ENCODE measurements around the gene CLIC4. TPM values are rescaled to one million over a fixed set of nuclear protein-coding genes. Genes with fewer than 3 reads are reported as not detected.
"Not testable (repeated sequence)": the region's sequence is repeated elsewhere in the genome, so short reads cannot be mapped to it uniquely, and the experiment has no call there.

Gene CLIC4
- total and polyA plus RNA-seq, 2 donors, result 284 to 505 TPM

DNA sequence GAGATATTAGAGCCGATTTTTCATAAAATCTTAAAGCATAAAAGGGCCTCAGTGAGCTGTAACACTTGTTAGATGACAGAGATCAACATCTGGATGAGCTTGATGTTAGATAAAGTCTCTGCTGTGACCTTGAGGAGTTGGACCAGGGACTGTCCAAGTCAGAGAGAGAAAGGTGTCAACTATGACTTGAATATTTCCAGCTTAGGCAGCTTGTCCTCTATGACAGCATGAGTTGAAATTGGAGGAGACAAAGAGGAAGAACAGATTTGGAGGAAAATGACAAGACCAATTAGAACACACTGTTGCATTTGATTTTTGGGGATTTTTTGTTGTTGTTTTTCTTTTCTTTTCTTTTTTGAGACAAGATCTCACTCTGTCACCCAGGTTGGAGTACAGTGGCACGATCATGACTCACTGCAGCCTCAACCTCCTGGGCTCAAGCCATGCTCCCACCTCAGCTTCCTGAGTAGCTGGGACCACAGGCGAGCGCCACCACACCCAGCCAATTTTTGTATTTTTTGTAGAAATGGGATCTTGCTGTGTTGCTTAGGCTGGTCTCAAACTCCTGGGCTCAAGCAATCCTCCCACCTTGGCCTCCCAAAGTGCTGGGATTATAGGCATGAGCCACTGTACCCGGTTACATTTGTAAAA, 35.3 kb upstream of the CLIC4 start:
- Histone ChIP-seq H3K36me3 (ENCODE audit: insufficient read depth) (no peaks in the 10 kb centered on the region), H3K4me3 (ENCODE audit: low read depth, low read length) (no peak overlapping the region), H3K27ac (ENCODE audit: low read depth) (no peak overlapping the region), H3K4me1 (ENCODE audit: insufficient read depth) (no peaks in the 10 kb centered on the region)
- 80% methylated on average over 5 of the region's 5 CpGs for WGBS
- DNase-seq (ENCODE audit: extremely low spot score), result no peak

GRCh38 chr1:24711329-24711728, 33.9 kb upstream of the CLIC4 start:
- DNase-seq (ENCODE audit: extremely low spot score), result no peak
- 98% methylated on average over 4 of the region's 4 CpGs for WGBS
- H3K4me1 ChIP-seq (ENCODE audit: insufficient read depth), result no peaks in the 10 kb centered on the region
- no peaks in the 10 kb centered on the region for H3K36me3 ChIP-seq (ENCODE audit: insufficient read depth)
- no peak overlapping the region for H3K27ac ChIP-seq (ENCODE audit: low read depth)
- H3K4me3 ChIP-seq (ENCODE audit: low read depth, low read length), result no peak overlapping the region

DNA sequence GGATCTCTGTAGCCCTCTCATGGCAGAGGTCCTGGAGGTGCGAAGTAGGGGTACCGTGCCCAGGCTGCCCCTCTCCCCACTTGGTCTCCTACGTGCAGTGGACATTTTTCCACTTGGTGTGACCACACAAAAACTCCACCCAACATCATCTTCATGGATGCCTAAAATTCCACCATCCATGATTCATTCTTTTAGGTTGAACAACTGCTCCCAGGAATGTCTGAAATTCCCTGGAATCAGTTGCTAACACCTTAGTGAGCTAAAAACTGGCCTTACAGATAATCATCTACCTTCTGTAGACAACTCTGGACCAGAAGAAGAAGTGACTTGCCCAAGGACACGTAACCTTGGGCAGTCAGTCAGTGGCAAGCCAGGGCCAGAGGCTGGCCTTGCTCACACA, 32.1 kb upstream of the CLIC4 start:
- DNase-seq (ENCODE audit: extremely low spot score), result no peak
- Histone ChIP-seq H3K4me3 (ENCODE audit: low read depth, low read length) (no peak overlapping the region), H3K36me3 (ENCODE audit: insufficient read depth) (no peaks in the 10 kb centered on the region), H3K27ac (ENCODE audit: low read depth) (no peak overlapping the region), H3K4me1 (ENCODE audit: insufficient read depth) (no peaks in the 10 kb centered on the region)
- 90% methylated on average over 4 of the region's 4 CpGs for WGBS

- Histone ChIP-seq H3K36me3 (ENCODE audit: insufficient read depth) (no peaks in the 10 kb centered on the region), H3K4me3 (ENCODE audit: low read depth, low read length) (no peak overlapping the region), H3K4me1 (ENCODE audit: insufficient read depth) (no peaks in the 10 kb centered on the region), H3K27ac (ENCODE audit: low read depth) (no peak overlapping the region)
- DNase-seq (ENCODE audit: extremely low spot score), result no peak
- WGBS, result 82% methylated on average over 5 of the region's 5 CpGs
Observed at GRCh38 chr1:24713736-24714135, 31.5 kb upstream of the CLIC4 start.

DNA sequence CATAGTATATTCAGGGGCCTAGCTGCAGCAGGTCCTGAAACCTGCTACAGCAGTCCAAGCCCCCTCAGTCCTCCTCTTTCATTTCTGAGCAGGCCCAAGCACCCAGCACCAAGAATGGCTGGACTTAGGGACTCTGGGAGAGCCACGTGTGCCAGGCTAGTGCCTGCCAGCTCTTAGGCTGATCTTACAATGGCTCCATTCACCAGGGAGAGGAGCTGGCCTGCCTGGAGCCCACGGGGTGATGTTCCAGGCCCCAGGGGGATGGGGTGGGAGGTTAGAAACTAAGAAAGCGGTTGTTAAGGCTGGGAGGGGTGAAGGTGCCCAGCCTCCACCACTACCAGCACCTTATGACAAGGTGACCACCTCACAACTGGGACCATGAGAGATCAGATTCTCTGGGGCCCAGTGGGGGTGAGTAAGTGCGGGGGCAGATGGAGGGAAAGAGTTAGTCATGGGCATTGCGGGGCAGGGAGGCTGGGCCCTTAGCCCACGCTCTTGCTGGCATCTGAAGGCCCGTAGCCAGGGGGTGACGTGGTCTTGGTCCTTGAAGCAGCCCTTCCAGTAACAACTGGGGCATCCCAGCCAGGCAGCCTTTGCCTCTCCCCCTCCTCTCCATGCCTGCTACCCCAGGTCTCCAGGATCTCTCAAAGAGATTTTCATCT, 30.3 kb upstream of the CLIC4 start:
- Histone ChIP-seq H3K4me1 (ENCODE audit: insufficient read depth) (no peaks in the 10 kb centered on the region), H3K4me3 (ENCODE audit: low read depth, low read length) (no peak overlapping the region), H3K27ac (ENCODE audit: low read depth) (no peak overlapping the region), H3K36me3 (ENCODE audit: insufficient read depth) (no peaks in the 10 kb centered on the region)
- 88% methylated on average over 8 of the region's 8 CpGs for WGBS
- no peak for DNase-seq (ENCODE audit: extremely low spot score)

GRCh38 chr1:24715658-24716057, 29.6 kb upstream of the CLIC4 start:
- H3K36me3 ChIP-seq (ENCODE audit: insufficient read depth), result no peaks in the 10 kb centered on the region
- DNase-seq (ENCODE audit: extremely low spot score), result no peak
- no peak overlapping the region for H3K27ac ChIP-seq (ENCODE audit: low read depth)
- H3K4me1 ChIP-seq (ENCODE audit: insufficient read depth), result no peaks in the 10 kb centered on the region
- 98% methylated on average over 7 of the region's 7 CpGs for WGBS
- no peak overlapping the region for H3K4me3 ChIP-seq (ENCODE audit: low read depth, low read length)

DNA sequence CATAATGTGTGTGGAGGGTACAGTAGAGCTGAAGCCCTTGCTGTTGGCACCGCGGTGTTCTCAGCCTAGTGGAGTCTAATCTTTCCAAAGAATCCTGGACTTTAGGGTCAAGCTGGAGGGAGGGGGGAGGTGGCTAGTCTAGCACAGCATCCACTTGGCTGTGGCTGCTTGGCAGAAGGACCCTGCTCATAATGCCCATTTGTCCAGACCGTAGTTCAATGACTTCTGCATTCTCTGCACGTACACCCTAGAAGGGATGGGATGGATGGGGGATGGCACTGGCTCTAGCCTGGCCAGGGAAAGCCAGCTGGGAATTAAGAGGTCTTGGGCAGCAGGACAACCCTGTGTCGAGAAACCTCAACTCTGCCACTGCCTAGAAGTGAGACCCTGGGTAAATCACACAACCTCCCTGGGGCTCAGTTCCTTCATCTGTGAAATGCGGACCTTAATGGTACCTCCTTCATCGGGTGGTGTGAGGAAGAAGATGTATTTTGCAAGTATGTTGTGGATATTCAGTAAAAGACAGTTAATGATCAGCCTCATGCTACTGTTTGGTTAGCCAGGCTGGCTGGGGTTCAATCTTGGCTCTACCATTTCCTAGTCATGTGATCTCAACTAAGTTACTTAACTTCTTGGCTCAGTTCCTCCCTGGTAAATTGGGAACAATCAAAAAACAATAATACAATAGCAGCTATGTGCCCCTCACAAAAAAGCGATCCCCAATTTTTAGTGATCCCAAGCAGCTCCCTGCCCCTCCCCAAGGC, 27.2 kb upstream of the CLIC4 start:
- Histone ChIP-seq H3K36me3 (ENCODE audit: insufficient read depth) (no peaks in the 10 kb centered on the region), H3K27ac (ENCODE audit: low read depth) (no peak overlapping the region), H3K4me1 (ENCODE audit: insufficient read depth) (no peaks in the 10 kb centered on the region), H3K4me3 (ENCODE audit: low read depth, low read length) (no peak overlapping the region)
- no peak for DNase-seq (ENCODE audit: extremely low spot score)
- WGBS, result 93% methylated on average over 8 of the region's 8 CpGs

- DNase-seq (ENCODE audit: extremely low spot score), result no peak
- no peaks in the 10 kb centered on the region for H3K36me3 ChIP-seq (ENCODE audit: insufficient read depth)
- no peak overlapping the region for H3K4me3 ChIP-seq (ENCODE audit: low read depth, low read length)
- H3K4me1 ChIP-seq (ENCODE audit: insufficient read depth), result no peaks in the 10 kb centered on the region
- WGBS, result 54% methylated on average over 12 of the region's 12 CpGs
- H3K27ac ChIP-seq (ENCODE audit: low read depth), result no peak overlapping the region
Observed at GRCh38 chr1:24720152-24720551, 25.1 kb upstream of the CLIC4 start.

- WGBS, result 90% methylated on average over 30 of the region's 31 CpGs
- H3K36me3 ChIP-seq (ENCODE audit: insufficient read depth), result no peaks in the 10 kb centered on the region
- no peaks in the 10 kb centered on the region for H3K4me1 ChIP-seq (ENCODE audit: insufficient read depth)
- no peak overlapping the region for H3K27ac ChIP-seq (ENCODE audit: low read depth)
- H3K4me3 ChIP-seq (ENCODE audit: low read depth, low read length), result no peak overlapping the region
- no peak for DNase-seq (ENCODE audit: extremely low spot score)
Observed at GRCh38 chr1:24721533-24721932, 23.7 kb upstream of the CLIC4 start.

GRCh38 chr1:24722073-24723035, 22.9 kb upstream of the CLIC4 start:
- not testable (repeated sequence) for H3K4me1 ChIP-seq (ENCODE audit: insufficient read depth); DNase-seq (ENCODE audit: extremely low spot score); H3K4me3 ChIP-seq (ENCODE audit: low read depth, low read length); H3K36me3 ChIP-seq (ENCODE audit: insufficient read depth); H3K27ac ChIP-seq (ENCODE audit: low read depth)
- 82% methylated on average over 21 of the region's 21 CpGs for WGBS

GRCh38 chr1:24724345-24725208, 20.7 kb upstream of the CLIC4 start:
- Histone ChIP-seq H3K4me3 (ENCODE audit: low read depth, low read length) (no peak overlapping the region), H3K36me3 (ENCODE audit: insufficient read depth) (no peaks in the 10 kb centered on the region), H3K27ac (ENCODE audit: low read depth) (no peak overlapping the region), H3K4me1 (ENCODE audit: insufficient read depth) (no peaks in the 10 kb centered on the region)
- no peak for DNase-seq (ENCODE audit: extremely low spot score)
- WGBS, result 69% methylated on average over 13 of the region's 13 CpGs

- no peak for DNase-seq (ENCODE audit: extremely low spot score)
- Histone ChIP-seq H3K36me3 (ENCODE audit: insufficient read depth) (no peaks in the 10 kb centered on the region), H3K4me3 (ENCODE audit: low read depth, low read length) (no peak overlapping the region), H3K4me1 (ENCODE audit: insufficient read depth) (no peaks in the 10 kb centered on the region), H3K27ac (ENCODE audit: low read depth) (no peak overlapping the region)
- WGBS, result 55% methylated on average over 5 of the region's 5 CpGs
Observed at GRCh38 chr1:24725209-24725651, 20.0 kb upstream of the CLIC4 start.
